Epithelial cell of esophagus (primary cell): ENCODE data around the gene RAPH1.
"Not testable (repeated sequence)": the region's sequence is repeated elsewhere in the genome, so short reads cannot be mapped to it uniquely, and the experiment has no call there.

ENCODE experiments used
- DNase-seq: peaks from one replicate; pipeline ENCODE4 v3.0.0; 2010; ENCODE audit warnings: low read depth
- H3K4me3 ChIP-seq: 2 replicates; pipeline ENCODE4 v1.5.1; 2011; ENCODE audit warnings: mild to moderate bottlenecking, low read length, control low read depth
- TF ChIP-seq, protein P1 (sequence below): IDR thresholded peaks from 2 replicates; pipeline ENCODE4 v1.5.1; 2011; ENCODE audit warnings: low read depth, mild to moderate bottlenecking, low read length, control low read depth, inconsistent platforms; ENCODE audit not compliant: insufficient read depth; ENCODE audit errors: missing control alignments

Gene RAPH1

DNA sequence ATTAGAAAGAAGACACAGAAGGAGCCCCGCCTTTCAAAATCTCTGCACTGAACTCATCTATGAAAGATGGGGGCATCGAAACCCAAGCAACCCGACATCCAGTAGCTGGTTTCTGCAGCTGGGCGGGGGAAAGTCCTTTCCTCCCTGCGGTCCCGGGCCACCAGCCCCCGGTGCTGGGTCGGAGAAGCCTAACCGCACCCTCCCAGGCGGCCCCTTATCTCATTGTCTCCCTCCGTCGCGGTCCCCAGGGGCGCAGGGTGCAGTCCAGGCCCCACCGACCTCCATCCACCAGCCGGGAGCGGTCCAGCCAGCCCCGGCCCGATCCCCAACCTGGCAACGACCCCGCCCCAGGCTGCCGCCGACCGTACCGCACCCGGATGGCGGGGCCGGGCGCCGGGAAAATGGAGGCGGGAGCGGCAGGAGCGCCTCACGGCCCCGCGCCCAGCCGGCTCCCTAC lies 452 bp downstream of the RAPH1 start:
- DNase-seq: peak; percentile 29
- TF ChIP-seq, protein P1, sequence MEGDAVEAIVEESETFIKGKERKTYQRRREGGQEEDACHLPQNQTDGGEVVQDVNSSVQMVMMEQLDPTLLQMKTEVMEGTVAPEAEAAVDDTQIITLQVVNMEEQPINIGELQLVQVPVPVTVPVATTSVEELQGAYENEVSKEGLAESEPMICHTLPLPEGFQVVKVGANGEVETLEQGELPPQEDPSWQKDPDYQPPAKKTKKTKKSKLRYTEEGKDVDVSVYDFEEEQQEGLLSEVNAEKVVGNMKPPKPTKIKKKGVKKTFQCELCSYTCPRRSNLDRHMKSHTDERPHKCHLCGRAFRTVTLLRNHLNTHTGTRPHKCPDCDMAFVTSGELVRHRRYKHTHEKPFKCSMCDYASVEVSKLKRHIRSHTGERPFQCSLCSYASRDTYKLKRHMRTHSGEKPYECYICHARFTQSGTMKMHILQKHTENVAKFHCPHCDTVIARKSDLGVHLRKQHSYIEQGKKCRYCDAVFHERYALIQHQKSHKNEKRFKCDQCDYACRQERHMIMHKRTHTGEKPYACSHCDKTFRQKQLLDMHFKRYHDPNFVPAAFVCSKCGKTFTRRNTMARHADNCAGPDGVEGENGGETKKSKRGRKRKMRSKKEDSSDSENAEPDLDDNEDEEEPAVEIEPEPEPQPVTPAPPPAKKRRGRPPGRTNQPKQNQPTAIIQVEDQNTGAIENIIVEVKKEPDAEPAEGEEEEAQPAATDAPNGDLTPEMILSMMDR: no peak
- H3K4me3 ChIP-seq: peak overlapping the region; percentile 80

DNA sequence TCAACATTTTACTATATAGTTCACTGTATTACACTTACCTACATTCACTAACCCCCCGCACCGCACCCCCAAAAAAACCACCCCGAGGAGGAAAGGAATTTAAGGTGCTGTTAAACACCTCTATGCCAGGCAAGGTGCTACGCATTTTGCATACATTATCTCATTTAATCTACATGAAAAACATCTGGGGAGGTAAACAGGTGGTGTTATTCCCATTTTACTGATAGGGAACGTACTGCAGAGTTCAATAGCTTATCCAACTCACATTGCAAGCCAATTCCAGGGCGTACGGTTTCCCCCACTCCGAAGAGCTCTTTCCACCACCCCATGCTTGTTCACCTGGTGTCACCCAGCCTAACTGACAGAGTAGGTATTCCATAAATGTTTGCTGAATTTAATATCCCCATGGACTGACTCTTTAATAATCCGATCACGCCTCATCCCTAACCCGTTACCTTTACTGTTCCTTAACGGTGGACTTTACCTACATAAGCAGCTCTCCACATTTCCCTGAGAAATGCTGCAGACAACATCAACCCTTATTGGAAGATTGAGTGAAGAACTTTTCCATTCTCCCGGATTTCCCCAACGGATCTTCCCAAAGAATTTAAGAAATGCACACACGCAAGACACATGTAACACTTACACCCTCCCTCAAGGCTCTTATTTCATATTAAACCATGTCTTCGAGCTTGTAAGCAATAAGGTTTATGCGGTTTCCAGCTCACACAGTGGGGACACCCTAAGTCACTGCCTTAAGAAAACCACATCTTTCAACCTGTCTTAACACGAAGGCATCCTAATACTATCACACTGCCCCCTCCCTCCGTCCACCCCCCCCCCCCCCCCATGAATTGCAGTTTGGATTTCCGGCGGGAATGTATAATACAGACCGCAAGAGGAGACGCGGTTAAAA lies 1.2 kb downstream of the RAPH1 start:
- TF ChIP-seq, protein P1: no peak
- peak overlapping the region; percentile 80 for H3K4me3 ChIP-seq
- DNase-seq: peak; percentile 60

DNA sequence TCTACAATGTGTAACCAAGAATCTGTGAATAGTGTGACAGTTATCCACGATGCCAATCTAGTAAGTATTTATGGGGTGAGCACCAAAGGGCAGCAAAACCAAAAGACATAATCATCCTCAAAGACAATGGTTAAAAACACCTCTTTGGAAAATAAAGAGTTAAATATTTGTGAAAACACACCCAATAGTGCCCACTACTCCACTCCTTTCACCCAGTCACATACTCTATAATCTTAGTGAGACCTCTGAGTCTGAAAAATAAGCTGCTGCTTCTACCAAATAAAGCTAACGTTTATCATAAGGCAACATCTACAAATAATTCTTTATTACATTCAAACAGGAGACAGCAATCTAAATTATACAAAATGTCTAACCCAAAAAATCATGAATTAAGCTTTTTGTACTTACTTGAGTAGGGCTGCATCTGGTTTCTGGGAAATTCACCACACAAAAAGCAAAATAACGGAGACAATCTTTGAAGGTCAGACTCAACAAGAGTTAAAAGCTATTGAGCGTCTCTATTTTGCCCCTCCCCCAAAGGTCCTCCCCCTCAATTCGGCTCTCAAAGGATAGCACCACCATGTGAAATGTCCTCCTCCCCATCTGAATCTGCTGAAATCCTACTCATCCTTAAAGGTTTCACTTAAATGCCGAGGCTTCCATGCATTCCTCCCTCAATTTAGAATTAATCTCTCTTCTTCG lies 2.0 kb downstream of the RAPH1 start:
- DNase-seq: peak; percentile 19
- TF ChIP-seq, protein P1: no peak
- peak overlapping the region; percentile 80 for H3K4me3 ChIP-seq

DNA sequence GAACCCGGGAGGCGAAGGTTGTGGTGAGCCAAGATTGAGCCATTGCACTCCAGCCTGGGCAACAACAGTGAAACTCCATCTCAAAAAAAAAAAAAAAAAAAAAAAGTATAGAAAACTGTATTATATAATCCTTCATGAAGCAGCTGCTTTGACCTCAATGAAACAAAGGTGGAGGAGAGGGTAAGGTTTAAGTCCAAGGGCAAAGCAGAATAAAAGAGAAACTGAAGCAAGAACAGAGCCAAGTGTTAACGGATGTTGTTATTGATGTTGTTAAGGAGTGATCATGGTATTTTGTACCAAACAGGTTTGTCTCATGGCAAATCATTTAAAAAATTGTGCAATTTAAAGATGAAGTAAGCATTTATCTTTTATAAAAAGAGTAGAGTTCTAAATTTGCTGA lies 7.4 kb downstream of the RAPH1 start:
- TF ChIP-seq, protein P1: no peak
- DNase-seq: no peak
- no peak overlapping the region for H3K4me3 ChIP-seq

DNA sequence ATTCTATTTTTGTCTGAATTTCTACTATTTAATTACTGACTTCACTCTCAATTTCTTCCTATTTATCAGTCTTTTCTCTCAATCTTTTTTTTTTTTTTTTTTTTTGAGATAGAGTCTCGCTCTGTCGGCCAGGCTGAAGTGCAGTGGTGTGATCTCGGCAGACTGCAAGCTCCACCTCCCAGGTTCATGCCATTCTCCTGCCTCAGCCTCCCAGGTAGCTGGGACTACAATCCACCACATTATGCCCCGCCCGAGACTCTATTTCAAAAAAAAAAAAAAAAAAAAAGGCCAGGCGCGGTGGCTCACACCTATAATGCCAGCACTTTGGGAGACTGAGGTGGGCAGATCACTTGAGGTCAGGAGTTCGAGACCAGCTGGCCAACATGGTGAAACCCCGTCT lies 21.8 kb downstream of the RAPH1 start:
- H3K4me3 ChIP-seq, DNase-seq: not testable (repeated sequence)

DNA sequence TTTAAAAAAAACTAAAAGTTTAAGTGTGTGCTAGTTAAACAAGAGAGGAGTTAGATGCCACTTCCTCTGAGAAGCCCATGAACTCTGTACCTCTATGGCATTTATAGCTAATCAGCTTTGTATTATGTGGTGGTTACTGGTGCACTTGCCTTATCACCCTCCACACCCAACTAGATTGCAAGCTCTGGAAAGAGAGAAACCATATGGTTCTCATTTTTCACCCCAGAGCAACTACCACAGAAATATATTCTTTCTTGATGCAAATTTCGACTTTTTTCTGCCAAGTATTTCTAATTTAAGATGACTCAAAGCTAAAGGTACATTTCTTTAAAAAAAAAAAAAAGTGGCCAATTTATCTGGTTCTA lies 24.2 kb downstream of the RAPH1 start:
- H3K4me3 ChIP-seq: no peak overlapping the region
- TF ChIP-seq, protein P1: no peak
- DNase-seq: no peak

DNA sequence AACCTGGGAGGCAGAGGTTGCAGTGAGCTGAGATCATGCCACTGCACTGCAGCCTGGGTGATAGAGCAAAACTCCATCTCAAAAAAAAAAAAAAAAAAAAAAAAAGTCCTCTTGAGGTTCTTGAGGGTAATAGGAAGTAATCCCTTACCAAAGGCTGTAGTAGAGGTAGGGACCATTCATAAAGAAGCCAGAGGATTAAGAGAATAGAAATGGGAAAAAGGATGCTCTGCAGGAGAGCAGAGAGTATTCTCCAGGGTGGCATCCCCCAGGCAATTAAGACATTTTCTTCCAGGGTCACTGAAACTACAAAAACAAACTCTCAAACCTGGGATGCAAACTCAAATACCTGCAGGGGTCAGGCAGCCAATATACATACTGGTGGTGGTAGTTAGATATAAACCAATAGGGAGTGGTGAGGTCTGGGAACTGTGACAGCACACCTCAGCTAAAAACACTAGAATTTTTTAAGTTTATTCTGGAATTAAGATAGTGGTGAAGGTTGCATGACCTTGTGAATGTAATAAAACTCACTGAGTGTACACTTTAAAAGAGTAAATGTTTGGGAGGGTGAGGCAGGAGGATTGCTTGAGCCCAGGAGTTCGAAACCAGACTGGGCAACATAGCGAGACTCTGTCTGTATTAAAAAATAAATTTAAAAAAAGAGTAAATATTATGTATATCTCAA lies 24.7 kb downstream of the RAPH1 start:
- TF ChIP-seq, protein P1: no peak
- no peak overlapping the region for H3K4me3 ChIP-seq
- no peak for DNase-seq

DNA sequence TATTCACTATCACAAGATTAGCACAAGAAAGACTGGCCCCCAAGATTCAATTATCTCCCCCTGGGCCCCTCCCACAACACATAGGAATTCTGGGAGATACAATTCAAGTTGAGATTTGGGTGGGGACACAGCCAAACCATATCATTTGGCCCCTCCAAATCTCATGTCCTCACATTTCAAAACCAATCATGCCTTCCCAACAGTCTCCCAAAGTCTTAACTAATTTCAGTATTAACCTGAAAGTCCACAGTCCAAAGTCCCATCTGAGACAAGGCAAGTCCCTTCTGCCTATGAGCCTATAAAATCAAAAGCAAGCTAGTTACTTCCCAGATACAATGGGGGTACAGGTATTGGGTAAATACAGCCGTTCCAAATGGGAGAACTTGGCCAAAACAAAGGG lies 31.6 kb downstream of the RAPH1 start:
- not testable (repeated sequence) for H3K4me3 ChIP-seq, DNase-seq
